HPDE6-E6E7 (cell line): ENCODE data around the gene ACSL4.

Experiments used
- DNase-seq: peaks from one replicate; pipeline ENCODE4 v3.0.0; 2011; ENCODE audit warnings: missing footprints; ENCODE audit errors: extremely low spot score

The ACSL4 gene

DNA sequence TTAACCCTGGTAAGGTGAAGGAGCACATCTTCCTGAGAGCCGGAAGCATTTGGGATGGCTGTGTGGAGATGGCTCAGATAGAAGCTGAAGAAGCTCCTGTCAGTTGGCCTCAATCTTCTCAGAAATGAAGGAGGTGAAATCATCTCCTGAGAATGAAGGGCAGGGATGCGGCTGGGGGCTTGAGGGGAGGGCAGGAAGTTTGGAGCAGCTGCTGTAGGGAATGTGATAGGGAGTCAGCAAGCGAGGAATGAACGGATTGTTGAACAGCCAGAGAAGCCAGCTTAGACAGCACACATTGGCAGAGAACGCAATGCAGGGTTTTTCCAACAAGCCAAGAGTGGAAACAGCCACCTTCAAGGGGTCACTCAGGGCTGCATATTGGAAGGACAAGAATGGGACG lies 118.1 kb downstream of the ACSL4 start:
- DNase-seq: no peak

DNA sequence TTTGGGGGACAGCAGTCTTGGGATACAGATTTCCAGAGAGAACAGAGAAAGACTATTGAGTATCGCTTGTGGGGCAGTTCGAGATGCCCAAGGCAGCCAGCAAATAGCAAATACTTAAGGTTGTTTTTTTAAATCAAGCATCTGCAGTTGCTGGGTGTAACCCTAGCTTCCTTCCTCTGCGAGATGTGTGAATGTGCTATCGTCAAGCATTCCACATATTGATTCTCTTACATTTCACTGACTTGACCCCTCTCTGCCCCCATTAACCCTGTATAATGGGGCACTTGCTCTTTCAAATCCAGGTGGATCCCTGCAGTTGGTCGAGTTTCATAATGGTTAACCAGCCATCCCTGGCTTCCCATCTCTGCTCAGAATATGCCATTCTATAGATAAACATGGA lies 131.6 kb downstream of the ACSL4 start:
- no peak for DNase-seq

DNA sequence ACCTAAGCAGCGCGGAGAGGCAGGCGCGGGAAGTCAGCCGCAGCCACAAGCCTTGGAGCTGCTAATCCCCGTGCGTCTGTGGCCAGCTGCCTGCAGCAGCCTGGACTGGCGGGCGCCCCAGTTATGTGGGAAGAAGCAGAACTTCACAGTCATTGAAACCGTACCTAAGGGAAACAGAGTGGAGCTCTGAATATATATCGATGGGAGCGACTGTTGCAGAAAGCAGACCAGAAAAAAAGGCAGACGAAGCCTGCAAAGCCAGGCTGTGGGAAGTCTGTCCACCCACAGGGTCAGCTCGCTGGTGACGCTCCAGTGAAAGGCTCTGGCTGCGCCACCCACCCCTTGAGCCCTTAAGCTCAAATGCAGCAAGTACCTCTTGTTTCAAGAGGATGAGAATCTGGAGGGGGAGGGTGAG lies 132.8 kb downstream of the ACSL4 start:
- no peak for DNase-seq

DNA sequence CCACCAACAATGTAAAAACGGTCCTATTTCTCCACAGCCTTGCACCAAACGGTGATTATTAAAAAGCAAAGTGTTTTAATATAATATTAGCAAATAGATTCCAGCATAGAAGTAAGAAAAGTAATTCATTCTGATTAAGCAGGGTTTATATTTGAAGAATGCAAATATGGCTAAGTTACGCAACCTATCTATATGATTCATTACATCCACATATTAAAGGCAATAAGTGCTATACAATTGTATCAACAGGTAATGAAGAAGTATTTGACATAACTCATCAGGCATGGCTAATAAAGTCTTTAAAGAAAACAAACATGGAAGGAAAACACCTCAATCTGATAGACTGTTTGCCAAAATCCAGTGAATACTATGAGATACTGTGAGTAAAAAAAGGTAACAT lies 137.0 kb downstream of the ACSL4 start:
- no peak for DNase-seq
